ENCODE results near the gene MCF2L.
A peak's percentile ranks its signal among the peaks of the same experiment; 100 is the strongest.
"Not testable (repeated sequence)": the region's sequence is repeated elsewhere in the genome, so short reads cannot be mapped to it uniquely, and the experiment has no call there.

Gene MCF2L

GRCh38 chr13:113053801-113054604 lies 85.0 kb downstream of the MCF2L start:
- in situ Hi-C loops (cut with HindIII; ENCODE audit: low pct_unique_long_range_greater_than_20kb, low sequenced_read_pairs): no loop called here
- no peak for TF ChIP-seq JUND (IDR thresholded peaks at IDR 0.05; ENCODE audit: low read depth)
- DNase-seq (ENCODE audit: low read depth in 1 of 2, low spot score in 1 of 2): no peak

DNA sequence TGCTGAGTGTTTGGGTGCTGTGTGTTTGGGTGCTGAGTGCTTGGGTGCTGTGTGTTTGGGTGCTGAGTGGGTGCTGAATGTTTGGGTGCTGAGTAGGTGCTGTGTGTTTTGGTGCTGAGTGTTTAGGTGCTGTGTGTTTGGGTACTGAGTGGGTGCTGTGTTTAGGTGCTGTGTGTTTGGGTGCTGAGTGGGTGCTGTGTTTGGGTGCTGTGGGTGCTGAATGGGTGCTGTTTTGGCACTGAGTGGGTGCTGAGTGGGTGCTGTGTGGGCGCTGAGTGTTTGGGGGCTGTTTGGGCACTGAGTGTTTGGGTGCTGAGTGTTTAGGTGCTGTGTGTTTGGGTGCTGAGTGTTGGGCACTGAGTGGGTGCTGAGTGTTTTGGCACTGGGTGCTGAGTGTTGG lies 88.1 kb downstream of the MCF2L start:
- DNase-seq (ENCODE audit: low read depth in 1 of 2, low spot score in 1 of 2): no peak
- in situ Hi-C loops (cut with HindIII; ENCODE audit: low pct_unique_long_range_greater_than_20kb, low sequenced_read_pairs): no loop called here
- no peak for TF ChIP-seq JUND (IDR thresholded peaks at IDR 0.05; ENCODE audit: low read depth)

DNA sequence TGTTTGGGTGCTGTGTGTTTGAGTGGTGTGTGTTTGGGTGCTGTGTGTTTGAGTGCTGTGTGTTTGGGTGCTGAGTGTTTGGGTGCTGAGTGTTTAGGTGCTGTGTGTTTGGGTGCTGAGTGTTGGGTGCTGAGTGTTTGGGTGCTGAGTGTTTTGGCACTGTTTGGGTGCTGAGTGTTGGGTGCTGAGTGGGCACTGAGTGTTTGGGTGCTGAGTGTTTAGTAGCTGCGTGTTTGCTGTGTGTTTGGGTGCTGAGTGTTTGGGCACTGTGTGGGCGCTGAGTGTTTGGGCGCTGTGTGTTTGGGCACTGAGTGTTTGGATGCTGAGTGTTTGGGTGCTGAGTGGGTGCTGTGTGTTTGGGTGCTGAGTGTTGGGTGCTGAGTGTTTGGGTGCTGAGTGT lies 88.5 kb downstream of the MCF2L start:
- in situ Hi-C loops (cut with HindIII; ENCODE audit: low pct_unique_long_range_greater_than_20kb, low sequenced_read_pairs); DNase-seq (ENCODE audit: low read depth in 1 of 2, low spot score in 1 of 2): not testable (repeated sequence)

DNA sequence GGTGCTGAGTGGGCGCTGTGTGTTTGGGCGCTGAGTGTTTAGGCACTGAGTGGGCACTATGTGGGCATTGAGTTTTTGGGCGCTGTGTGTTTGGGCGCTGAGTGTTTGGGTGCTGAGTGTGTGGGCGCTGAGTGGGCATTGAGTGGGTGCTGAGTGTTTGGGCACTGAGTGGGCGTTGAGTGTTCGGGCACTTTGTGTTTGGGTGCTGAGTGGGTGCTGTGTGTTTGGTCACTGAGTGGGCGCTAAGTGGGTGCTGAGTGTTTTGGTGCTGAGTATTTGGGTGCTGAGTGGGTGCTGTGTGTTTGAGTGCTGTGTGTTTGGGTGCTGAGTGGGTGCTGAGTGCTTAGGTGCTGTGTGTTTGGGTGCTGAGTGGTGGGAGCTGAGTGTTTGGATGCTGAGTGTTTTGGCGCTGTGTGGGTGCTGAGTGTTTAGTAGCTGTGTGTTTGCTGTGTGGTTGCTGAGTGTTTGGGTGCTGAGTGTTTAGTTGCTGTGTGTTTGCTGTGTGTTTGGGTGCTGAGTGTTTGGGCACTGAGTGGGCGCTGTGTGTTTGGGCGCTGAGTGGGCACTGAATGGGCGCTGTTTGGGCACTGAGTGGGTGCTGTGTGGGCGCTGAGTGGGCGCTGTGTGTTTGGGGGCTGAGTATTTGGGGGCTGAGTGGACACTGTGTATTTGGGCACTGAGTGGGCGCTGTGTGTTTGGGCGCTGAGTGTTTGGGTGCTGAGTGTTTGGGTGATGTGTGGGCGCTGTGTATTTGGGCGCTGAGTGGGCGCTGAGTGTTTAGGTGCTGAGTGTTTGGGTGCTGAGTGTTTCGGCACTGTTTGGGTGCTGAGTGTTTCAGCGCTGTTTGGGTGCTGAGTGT lies 89.3 kb downstream of the MCF2L start:
- in situ Hi-C loops (cut with HindIII; ENCODE audit: low pct_unique_long_range_greater_than_20kb, low sequenced_read_pairs): no loop called here
- no peak for DNase-seq (ENCODE audit: low read depth in 1 of 2, low spot score in 1 of 2)
- TF ChIP-seq JUND (IDR thresholded peaks at IDR 0.05; ENCODE audit: low read depth): no peak

GRCh38 chr13:113058988-113059850 lies 90.2 kb downstream of the MCF2L start:
- DNase-seq (ENCODE audit: low read depth in 1 of 2, low spot score in 1 of 2): peak in 1 of 2 experiments; percentile 5
- no peak for TF ChIP-seq JUND (IDR thresholded peaks at IDR 0.05; ENCODE audit: low read depth)

DNA sequence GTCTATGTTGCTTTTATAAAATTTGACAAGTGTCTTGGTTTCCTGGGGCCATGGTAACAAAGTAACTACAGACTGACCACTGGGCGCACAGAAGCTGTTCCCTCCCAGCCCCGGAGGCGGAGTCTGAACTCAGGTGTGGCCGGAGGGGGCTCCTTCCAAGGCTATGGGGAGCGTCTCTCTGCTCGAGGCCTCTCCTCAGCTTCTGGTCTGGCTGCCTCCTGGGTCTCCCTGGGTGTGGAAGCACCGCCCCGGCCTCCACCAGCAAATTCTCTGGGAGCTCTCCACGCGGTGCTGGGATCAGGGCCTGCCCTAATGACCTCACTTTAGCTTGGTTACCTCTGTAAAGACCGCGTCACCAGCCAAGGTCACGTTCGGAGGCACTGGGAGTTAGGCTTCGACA lies 90.9 kb downstream of the MCF2L start:
- no peak for DNase-seq (ENCODE audit: low read depth in 1 of 2, low spot score in 1 of 2)
- no peak for TF ChIP-seq JUND (IDR thresholded peaks at IDR 0.05; ENCODE audit: low read depth)
- in situ Hi-C loops (cut with HindIII; ENCODE audit: low pct_unique_long_range_greater_than_20kb, low sequenced_read_pairs): no loop called here

More at GRCh38 chr13:113058988-113059850, 90.2 kb downstream of the MCF2L start:
- in situ Hi-C loops (cut with HindIII; ENCODE audit: low pct_unique_long_range_greater_than_20kb, low sequenced_read_pairs): no loop called here

DNA sequence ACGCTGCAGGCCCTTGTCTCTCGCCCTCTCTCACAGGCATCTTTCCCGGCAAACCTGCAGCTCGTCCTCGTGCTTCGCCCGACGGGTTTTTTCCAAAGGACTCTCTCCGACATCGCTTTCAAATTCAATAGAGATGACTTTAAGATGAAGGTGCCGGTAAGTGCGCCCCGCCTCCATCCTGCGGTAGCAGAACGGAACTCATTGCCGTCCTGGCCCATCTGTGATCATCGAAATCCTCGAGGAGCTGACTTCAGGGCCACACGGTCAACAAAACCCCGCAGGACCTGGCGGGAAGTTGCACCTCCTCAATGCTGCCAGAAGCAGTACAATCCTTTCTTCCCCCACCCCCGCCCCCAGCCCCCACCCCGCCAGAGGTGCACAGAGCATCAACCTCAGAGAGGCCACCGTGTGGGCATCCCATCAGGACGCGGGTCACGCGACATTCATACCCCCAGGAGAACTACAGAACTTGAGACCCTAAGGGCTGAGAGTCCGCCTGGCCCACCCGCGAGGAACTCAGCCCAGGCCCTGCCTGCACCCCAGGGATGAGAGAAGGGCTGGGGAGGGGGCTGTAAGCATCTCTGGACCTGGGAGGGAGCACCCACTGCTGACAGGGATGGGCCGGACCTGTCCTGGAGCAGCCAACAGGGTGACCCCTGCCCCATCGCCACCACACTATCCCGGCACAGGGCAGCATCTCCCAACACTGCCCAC lies 91.7 kb downstream of the MCF2L start:
- in situ Hi-C loops (cut with HindIII; ENCODE audit: low pct_unique_long_range_greater_than_20kb, low sequenced_read_pairs): no loop called here
- no peak for TF ChIP-seq JUND (IDR thresholded peaks at IDR 0.05; ENCODE audit: low read depth)
- no peak for DNase-seq (ENCODE audit: low read depth in 1 of 2, low spot score in 1 of 2)

DNA sequence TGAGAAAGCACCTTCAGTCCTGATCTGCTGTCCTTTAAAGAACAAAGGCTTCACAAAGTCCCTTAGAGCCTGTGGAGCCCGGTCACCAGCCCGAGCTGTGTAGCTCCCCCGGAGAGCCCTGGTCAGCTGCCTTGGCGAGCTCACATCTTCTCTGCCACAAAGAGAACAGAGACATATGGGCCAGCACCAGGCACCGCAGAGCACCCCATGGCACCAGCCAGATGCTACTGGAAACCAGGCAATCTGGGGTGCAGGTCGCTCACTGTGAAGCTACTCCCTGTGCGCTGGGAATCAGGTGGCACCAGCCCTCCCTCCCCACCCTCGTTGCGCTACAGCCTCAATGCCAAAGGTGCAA lies 92.2 kb downstream of the MCF2L start:
- TF ChIP-seq JUND (IDR thresholded peaks at IDR 0.05; ENCODE audit: low read depth): no peak
- DNase-seq (ENCODE audit: low read depth in 1 of 2, low spot score in 1 of 2): no peak
- in situ Hi-C loops (cut with HindIII; ENCODE audit: low pct_unique_long_range_greater_than_20kb, low sequenced_read_pairs): no loop called here

GRCh38 chr13:113061796-113062425 lies 92.9 kb downstream of the MCF2L start:
- in situ Hi-C loops (cut with HindIII; ENCODE audit: low pct_unique_long_range_greater_than_20kb, low sequenced_read_pairs): no loop called here
- no peak for TF ChIP-seq JUND (IDR thresholded peaks at IDR 0.05; ENCODE audit: low read depth)
- DNase-seq (ENCODE audit: low read depth in 1 of 2, low spot score in 1 of 2): no peak

- no peak for DNase-seq (ENCODE audit: low read depth in 1 of 2, low spot score in 1 of 2)
- no peak for TF ChIP-seq JUND (IDR thresholded peaks at IDR 0.05; ENCODE audit: low read depth)
- in situ Hi-C loops (cut with HindIII; ENCODE audit: low pct_unique_long_range_greater_than_20kb, low sequenced_read_pairs): no loop called here
Measured at GRCh38 chr13:113062691-113063090, 93.7 kb downstream of the MCF2L start.

DNA sequence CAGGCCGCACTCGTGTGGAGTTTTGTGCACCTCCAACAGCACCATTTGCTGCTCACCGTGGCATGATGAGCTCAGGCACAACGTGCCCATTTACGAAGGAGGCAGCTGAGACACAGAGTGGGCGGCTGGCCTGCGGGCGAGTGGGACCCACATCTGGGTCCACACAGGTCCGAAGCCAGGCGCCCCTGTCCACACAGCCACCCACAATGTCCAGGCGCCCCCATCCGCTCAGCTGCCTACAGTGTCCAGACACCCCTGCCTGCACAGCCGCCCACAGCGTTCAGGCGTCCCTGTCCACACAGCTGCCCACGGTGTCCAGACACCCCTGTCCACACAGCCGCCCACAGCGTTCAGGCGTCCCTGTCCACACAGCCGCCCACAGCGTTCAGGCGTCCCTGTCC lies 94.1 kb downstream of the MCF2L start:
- in situ Hi-C loops (cut with HindIII; ENCODE audit: low pct_unique_long_range_greater_than_20kb, low sequenced_read_pairs): no loop called here
- DNase-seq (ENCODE audit: low read depth in 1 of 2, low spot score in 1 of 2): no peak
- no peak for TF ChIP-seq JUND (IDR thresholded peaks at IDR 0.05; ENCODE audit: low read depth)

All from T47D (cell line).